GM21390 (cell line): ENCODE results near the gene CDH4.

Source experiments
- ATAC-seq: cut with Tn5 transposase; IDR thresholded peaks from one replicate; pipeline ENCODE4 v1.9.1; 2021; ENCODE audit not compliant: unreplicated experiment

CDH4 gene

DNA sequence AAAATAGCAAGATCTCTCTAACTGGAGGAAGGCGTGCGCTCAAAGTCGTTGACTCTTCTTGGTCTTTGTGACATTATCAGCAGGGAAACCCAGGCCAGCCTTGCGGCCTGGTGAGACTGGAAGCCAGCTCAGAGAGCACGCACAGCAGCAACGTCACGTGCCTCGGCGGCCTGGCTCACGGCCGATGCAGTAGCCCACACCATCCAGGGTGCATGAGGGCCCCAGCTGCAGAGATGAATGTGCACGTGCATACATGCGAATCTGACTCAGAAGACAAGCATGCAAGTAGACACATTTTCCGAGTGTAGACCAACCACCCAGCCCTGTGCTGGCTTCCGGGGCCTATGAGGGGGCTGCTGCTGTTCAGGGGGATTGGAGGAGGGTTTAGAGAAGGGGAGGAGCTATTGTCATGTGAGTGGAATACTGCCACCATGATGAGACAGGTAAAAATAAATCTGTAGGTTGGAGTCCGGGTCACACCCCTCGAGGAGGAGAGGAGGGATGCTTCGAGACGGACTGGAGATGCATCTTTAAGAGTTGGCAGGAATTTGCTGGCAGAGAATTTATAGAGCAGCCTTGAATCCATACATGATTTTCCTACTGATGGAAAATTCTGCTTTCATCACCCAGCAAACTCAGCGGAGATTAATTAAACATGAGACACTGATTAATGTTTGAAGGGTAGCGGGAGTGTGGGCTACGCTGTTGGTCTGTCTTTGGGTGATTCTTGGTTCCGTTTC, 388.2 kb downstream of the CDH4 start:
- no peak for ATAC-seq

DNA sequence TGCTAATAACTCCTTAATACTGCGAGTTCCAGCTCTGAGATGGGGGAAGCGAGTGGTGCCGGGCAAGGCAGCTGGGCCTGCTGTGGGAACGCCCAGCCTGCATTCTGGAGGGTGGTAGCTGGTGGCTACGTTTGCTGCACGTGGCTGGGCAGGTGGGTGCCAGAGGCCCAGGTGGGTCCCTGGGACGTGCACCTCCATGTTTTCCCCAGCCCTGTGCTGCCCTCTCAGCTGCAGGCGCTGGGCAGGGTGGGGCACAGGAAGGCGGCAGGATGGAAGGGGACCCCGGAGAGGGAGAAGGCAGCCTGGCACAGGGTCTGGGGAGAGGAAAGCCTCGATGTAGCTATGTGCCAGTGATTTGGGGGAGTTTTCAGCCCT, 388.8 kb downstream of the CDH4 start:
- no peak for ATAC-seq

DNA sequence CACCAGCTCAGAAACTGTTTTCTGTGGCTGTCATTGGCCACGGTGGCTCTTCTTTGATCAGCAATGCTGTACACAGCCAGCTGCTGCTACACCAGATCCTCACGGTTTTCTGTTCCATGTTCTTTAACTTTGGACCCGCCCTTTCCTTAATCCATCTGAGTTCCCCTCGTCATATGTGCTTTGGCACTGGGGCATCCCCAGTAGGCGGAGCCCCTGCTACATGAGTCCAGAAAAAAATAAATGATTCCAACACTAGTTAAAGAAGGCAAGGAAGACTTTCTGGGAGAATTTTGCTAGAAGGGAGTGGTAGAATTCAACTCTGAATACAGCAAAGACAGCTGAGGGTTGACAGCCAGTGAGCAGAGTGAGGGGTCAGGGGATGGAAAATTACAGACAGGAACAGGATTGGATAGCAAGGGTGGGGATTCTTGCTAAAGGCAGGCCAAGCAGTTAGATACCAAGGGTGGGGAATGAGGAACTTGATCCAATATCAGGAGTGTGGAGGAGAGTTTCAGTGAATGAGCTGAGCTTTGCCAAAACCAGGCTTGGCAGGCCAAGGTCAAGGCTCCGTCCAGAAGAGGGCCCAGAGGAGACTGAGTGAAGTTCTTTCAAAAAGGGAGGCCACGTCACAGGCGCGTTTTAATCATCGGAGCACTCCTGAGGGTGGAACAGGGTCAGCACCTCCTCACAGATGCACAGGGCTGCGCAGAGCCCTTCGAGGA, 391.8 kb downstream of the CDH4 start:
- no peak for ATAC-seq

DNA sequence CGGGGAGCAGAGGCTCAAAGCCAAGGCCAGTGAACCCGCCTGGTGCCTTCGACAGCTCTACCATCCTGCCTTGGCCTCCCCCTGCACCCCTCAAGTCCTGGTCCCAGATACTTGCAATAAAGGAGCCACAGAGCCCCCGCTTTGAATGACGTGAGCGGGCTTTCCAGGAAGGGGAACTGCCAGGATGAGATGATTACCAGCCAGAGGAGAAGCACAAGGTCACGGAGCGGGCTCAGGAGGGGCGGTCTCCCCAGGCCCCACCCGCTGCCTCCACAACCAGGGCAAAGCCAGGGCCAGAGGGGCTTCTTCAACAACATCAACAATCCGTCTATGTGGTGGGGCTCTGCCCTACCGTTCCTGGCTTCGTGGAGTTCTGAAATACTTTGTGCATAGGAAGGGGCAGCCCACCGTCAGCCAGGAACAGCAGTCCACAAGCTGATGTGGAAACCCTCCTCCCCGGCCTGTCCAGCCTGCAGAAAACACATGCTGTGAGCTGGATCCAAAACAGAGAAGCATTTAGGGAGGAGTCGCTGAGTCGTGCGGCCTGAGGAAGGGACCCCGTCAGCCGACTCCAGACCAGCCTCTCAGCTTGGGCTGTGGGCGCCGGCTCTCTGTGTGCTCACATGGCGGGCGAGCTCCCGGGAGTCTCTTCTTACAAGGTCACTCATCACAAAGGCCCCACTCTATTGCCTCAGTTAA, 392.5 kb downstream of the CDH4 start:
- ATAC-seq: no peak

DNA sequence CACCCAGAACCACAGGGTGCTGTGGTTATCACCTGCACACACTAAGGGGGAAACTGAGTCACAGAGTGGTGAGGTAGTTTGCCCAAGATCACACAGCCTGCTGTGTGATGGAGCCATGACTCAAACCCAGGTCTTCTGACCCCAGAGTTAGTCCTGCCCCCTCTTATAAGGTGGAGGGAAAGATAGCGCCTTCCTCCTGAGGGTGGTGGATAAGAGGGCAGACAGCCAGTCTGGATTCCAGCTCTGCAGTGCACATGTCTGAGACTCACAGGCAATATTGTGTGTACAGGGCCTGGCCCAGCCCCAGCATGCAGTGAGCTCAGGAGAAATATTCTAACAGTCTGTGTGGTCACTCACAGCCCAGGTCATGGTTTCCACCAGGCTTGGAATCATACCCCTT, 393.7 kb downstream of the CDH4 start:
- no peak for ATAC-seq

DNA sequence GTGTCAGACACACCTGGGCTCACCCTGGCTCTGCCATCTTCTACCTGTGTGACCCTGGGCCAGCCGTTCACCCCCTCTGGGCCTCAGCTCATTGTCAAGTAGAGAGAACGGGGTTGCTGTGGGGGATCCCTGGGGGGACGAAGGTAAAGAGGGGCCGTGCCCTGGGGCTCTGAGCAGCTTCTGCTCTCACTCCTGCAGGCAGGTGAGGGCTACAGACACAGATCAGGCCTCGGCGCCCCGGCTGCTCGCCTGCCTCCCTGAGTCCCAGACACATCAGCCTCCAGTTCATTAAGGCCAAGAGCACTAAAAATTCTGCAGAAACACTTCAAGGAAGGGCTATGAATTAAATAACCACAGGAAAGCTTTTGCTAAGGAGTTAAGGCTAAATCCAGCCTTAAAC, 394.4 kb downstream of the CDH4 start:
- ATAC-seq: no peak

DNA sequence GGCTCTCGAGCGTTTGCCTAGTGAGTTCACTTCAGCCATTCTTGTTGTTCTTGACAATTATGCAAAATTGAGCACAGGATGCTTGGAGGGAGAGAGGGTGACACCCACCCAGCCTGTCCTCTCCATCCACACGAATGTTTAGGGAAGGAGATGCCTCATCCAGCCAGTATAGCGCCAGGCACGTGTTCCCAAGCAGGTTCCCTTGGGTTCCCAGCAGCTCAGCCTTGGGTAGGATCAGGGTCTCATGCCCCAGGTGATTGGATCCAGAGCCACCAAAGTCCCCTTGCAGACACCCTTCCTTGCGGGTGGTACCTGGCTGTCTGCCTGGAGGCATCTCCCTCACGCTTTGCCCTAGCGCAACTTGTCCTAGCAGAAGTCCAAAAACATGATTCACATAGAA, 394.9 kb downstream of the CDH4 start:
- ATAC-seq: no peak

DNA sequence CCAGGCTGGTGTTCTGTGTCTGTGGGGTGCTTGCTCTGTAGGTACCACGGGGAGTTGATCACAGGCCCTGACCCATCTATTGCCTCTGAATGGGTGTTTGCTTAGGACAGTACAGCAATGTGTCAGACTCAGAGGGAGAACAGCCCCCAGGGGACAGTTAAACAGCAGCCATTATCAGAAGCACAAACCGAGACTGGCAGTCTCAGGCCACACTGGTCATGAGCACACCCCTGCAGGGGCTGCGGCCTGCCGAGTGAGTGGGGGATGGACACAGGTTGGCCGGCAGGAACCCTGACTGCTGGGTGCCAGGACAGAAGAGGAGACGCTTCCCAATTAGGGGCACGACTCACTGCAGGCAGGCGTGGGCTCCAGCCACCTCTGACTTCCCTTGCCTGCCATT, 395.6 kb downstream of the CDH4 start:
- ATAC-seq: no peak

DNA sequence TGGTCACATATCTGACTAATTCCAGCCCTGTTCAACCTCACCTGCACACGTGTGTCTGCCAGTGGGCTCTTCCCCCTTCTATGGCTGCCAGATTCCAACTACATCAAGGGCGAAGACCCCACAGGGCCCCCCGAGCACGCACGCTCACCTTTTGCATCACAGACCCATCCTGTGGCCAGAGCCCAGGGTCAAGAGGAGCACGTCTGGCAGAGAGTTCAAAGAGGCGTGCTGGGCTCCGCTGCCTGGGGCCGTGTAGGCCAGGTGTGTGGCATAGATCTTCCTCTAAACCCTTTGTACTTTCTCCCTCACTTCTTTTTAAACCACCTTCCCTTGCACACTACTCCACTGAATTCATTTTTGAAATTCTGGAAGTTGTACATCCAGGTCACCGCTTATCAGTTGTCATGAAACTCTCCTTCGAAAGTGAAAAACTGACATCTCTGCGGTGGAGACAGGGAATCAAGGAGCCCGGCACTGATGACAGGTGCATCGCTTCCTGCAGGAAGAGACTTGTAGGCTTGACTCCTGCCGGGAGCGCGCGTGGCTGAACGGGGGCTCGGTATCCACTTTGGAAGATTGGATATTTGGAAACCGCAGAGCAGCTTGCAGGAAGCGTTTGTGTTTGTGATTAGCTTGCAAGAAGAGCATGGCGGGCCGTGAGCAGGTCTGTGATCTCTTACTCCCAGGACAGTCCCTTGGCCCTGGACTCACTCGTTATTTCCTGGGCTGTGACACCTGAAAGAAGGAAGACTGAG, 397.2 kb downstream of the CDH4 start:
- ATAC-seq: no peak

DNA sequence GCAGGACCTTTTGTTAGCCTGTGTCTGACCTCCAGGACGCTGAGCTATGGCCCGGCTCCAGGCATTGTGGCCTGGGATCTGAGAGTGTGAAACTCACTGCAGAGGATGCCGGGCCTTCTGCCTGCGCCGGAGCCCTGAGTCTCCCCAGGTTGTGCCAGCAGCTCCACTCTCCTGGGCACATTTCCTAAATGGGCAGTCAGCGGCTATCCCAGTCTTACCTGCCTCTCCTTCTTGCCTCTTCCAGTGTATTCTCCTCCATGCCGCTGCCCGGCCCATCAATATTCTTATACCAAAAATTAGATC, 397.8 kb downstream of the CDH4 start:
- no peak for ATAC-seq

DNA sequence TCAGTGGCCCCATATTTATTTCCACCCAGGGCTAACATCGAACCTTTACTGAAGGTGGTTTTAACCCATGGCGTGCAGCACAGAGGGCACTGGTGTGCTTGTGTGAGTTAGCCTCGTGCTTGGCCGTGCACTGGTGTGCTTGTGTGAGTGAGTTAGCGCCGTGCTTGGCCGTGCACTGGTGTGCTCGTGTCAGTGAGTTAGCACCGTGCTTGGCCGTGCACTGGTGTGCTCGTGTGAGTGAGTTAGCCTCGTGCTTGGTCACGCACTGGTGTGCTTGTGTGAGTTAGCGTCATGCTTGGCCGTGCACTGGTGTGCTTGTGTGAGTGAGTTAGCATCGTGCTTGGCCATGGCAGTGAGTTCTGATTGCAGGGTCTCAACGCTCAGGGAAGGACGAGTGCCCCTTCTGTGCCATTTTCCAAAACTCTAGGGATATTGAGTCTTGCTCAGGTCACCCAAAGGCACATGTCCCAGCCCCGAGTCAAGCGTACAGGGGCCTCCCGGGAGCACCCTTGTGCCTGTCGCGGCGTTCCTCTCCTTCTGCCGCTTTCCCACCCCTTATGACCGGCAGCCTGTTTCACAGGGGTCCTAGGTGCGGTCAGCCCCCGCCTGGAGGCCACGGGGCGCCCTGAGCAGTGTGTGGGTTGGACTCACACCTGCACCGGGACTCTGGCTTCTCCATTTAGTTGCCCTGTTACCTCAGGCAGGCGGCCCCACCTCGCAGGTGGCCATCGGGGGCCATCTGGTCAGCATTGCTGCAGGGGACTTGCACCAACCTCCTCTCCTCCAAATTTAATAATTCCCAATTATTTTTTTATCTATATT, 399.1 kb downstream of the CDH4 start:
- ATAC-seq: no peak

DNA sequence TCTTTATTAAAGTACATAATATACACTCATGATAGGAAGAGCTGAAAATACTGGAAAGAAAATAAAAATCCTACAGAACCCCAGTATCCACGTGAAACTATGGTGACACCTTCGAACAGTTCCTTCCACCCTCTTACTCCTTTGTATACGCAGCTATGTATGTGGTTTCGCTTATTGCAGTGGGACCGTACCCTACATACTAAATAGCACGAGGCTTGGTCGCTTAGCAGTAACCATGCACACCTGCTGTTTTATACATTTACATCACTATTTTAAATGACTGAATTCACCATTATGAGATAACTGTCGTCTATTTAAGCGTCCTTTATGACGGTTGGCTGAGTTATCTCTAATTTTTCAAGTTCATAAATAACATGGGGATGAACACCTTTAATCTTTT, 400.1 kb downstream of the CDH4 start:
- ATAC-seq: no peak

DNA sequence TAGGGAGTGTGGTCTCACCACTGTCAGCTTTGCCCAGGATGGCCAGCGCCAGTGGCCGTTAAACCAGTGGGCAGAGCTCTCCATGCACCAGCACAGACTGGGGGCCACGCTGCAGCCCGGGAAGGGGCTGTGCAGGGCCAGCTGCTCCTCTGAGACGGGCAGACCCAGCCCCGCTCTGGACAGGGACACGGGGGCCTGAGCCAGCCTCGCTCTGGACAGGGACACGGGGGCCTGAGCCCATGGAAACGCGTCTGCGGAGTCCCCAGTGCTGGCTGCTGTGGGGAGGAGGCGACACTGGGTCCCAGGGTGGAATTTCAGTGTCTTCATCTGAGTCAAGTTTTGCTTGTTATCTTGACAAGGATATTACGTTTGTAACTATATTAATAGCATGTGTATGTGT, 402.7 kb downstream of the CDH4 start:
- no peak for ATAC-seq

DNA sequence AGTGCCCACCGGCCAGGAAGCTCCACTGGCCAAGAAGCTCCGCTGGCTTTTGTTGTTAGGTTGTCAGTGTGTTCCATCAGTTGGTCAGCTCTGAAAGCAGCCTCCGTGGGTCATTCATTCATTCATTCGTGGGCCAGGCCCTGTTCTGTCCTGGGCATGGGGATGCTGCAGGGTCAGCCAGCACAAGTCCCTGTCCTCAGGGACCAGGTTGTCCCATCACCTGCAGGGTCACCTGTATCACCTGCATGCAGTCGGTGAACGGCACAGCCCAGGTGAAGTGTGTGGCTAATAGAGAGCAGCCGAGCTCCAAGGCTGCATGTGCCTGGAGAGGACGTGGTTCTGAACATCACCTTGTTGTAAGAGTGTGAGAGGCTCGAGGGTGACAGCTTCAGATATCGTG, 403.5 kb downstream of the CDH4 start:
- ATAC-seq: no peak

DNA sequence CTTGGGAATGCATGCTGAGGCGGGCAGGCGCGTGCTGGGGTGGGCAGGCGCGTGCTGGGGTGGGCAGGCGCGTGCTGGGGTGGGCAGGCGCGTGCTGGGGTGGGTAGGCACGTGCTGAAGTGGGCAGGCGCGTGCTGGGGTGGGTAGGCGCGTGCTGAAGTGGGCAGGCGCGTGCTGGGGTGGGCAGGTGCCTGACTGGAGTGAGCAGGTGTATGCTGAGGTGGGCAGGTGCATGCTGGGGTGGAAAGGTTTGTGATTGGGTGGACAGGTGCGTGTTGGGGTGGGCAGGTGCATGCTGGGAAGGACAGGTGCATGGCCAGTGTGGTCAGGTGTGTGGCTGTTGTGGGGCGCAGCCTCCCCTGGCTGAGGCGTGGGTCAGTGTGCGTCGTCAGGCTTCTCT, 404.1 kb downstream of the CDH4 start:
- ATAC-seq: no peak

DNA sequence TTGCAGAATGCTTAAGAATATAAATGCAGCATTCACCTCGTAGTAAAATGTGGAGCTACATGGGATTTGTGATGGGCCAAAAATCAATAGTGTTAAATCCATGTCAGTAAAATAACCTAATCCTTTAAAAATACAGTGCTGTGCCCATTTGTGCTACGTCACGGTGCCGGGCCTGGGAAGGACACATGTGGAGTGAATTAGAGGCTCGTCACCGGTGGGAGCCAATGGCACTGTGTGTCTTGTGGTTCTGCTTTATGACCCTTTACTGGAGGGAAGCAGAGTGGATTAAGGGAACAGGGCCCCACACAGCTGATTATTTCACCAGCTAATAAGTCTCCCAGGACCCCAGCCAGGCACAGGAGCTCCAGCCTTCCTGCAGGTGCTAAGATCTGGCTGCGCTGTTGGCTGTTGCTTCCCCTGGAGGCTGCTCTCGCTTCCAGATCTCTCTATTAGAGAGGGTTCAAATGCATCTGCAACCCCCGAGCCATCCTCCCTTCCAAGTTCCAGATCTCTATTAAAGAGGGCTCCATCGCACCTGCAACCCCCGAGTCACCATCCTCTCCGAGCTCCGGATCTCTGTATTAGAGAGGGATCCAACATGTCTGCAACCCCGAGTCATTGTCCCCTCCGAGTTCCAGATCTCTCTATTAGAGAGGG, 405.8 kb downstream of the CDH4 start:
- ATAC-seq: no peak

DNA sequence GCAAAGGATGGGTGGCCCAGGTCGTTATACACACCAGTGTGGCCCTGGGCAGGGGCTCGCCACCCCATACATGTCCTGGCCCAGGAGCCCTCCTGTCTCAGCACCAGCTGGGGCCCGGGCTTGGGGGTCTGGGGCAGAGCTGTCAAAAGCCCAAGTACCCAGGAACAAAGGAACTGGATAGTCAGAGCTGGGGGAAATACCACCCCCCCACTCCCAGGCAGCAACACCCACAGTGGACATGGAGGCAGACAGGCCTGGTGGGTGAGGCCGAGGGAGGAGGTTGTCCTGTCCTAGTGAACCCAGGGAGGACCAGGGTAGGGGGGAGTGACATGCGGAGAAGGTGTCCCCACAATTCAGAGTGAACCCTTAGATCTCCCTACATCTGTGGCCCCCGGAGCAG, 406.5 kb downstream of the CDH4 start:
- ATAC-seq: no peak

DNA sequence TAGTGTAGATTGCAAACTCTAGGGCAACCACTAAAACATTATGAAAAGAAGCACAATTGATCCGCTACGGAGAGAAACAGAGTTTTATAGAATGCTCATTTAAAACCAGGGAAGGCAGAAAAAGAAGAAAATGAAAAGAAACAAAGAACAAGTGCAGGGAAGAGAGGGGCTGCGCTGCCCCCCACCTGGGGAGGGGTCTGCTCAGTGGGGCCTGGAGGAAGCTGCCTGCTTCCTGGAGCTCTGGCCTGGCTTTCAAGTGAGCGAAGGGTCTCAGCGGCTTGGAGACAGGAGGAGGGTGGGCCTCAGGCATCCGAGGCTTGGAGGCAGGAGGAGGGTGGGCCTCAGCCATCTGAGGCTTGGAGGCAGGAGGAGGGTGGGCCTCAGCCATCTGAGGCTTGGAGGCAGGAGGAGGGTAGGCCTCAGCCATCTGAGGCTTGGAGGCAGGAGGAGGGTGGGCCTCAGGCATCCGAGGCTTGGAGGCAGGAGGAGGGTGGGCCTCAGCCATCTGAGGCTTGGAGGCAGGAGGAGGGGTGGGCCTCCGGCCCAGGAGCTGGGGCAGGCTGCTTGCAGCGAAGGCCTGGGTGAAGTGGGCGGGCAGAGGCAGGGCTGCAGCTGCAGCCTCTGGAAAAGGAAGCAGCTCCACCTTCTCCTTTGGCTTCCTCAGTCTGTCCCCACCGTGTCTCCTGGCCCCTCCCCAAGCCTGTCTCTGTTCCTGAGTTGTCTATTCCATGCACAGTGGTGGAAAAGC, 407.4 kb downstream of the CDH4 start:
- ATAC-seq: no peak

DNA sequence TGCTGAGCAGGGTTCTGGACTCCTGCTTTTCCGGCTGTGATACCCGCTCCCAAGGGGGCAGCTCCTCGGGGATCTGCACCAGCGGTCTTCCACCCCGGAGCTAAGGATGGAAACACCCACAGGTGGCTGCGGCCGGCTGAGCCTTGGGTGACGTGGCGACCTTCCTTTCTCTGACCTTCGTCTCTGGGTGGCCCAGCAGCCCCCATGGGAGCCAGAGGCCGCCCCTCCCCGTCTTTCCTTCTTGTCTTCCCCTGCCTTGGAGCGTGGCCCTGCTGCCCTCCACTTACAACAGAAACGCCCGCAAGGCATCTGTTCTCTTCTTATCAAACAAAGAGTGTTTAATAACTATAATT, 407.9 kb downstream of the CDH4 start:
- no peak for ATAC-seq

DNA sequence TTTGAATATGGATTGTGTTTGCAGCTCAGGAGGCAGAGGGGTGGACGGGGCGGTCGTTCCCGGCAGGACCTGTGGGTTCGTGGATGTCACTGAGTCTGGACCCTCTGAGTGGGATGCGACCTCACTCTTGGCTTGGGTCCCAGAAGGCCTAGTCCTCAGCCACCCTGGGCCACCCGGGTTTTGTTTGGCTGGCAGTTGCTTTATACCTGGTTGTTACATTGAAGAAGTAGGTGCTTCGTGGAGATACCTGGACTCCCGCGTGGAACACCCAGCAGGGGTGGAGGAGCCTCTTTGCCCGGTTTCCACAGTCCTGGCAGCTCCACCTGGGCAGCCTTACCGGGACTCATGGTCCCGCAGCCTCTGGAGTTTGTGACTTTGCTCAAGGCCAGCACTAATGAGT, 408.5 kb downstream of the CDH4 start:
- ATAC-seq: no peak
